Mononuclear cell (primary cell): ENCODE results near the gene FOXL1. TPM values are rescaled to one million over a fixed set of nuclear protein-coding genes. Genes with fewer than 3 reads are reported as not detected.

Experiments used
- H3K27me3 ChIP-seq: 2 replicates; pipeline ENCODE4 v1.6.0; 2011; ENCODE audit warnings: low read length, control low read depth; ENCODE audit not compliant: insufficient read depth
- H3K4me1 ChIP-seq: 2 replicates; pipeline ENCODE4 v1.5.1; 2011; ENCODE audit warnings: mild to moderate bottlenecking, low read length, control low read depth; ENCODE audit not compliant: insufficient read depth
- H3K4me3 ChIP-seq: 2 replicates; pipeline ENCODE4 v1.5.1; 2011; ENCODE audit warnings: mild to moderate bottlenecking, low read length, moderate library complexity
- H3K9me3 ChIP-seq: 2 replicates; pipeline ENCODE4 v1.5.1; 2011; ENCODE audit warnings: low read depth, mild to moderate bottlenecking, control low read depth, low read length
- total RNA-seq: library from RNA; depleted of rRNA; stranded (reverse); fragments of >200 nt; gene quantifications from one replicate; pipeline ENCODE4 v1.2.3, GENCODE V29; 2012

FOXL1 gene
- total RNA-seq, 1 donor: not detected

DNA sequence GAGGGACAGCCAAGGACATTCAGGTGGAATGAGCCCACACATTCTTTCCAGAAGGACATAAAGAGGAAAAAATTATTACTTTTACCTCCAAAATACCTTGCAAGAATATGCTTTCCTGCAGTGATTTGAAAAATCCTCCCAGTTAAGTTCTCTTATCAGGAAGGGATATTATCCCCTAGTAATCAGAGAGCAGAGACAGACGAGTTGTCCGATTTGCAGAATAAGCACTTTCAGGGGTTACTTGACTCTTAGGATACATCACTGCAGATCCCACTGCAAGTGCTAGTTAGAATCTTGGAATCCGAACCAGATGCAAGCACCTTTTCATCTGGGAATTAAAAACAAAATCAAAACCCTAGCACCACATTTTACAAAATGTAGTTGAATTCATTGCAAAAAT is 33.6 kb downstream of the FOXL1 start:
- H3K4me3 ChIP-seq: no peak overlapping the region
- H3K9me3 ChIP-seq: no peaks in the 10 kb centered on the region
- H3K27me3 ChIP-seq: no peaks in the 10 kb centered on the region
- H3K4me1 ChIP-seq: no peaks in the 10 kb centered on the region

DNA sequence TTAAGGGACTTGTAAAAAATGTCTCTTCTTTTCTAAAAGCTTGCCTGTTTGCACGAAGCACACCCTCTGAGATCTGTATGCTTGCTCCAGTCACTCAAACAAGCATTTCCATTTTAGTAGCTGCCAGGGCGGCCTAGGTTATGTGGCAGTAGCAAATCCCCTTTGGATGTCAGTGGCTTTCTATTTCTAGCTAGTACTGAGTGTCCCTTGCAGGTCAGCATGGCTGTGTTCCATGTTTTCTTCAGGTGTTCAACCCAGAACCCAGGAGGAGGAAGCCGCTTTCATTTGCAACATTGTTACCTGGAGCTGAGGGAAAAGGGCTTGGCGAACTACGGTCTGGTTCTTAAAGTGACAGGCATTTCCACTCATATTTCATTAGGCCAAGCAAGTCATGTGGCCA is 36.4 kb downstream of the FOXL1 start:
- Histone ChIP-seq H3K27me3 (no peaks in the 10 kb centered on the region), H3K4me3 (no peak overlapping the region), H3K4me1 (no peaks in the 10 kb centered on the region), H3K9me3 (no peaks in the 10 kb centered on the region)

DNA sequence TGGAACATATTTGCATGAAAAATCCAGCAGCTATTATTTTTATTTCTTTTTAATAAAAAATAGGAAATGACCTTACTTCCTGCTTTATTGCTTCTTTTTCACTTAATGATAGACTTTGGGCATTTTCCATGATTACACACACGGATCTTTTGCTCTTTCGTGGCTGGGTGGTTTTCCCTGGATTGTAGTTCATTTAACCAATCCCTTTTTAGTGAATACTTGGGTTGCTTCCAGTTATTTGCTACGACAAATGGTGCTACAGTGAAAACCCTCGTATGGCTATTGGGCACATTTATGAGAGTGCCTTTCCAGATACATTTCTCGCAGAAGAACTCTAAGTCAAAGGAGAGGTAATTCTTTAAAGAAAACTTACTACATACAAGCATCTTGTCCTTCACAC is 38.6 kb downstream of the FOXL1 start:
- H3K9me3 ChIP-seq: no peaks in the 10 kb centered on the region
- no peaks in the 10 kb centered on the region for H3K27me3 ChIP-seq
- no peak overlapping the region for H3K4me3 ChIP-seq
- H3K4me1 ChIP-seq: no peaks in the 10 kb centered on the region

DNA sequence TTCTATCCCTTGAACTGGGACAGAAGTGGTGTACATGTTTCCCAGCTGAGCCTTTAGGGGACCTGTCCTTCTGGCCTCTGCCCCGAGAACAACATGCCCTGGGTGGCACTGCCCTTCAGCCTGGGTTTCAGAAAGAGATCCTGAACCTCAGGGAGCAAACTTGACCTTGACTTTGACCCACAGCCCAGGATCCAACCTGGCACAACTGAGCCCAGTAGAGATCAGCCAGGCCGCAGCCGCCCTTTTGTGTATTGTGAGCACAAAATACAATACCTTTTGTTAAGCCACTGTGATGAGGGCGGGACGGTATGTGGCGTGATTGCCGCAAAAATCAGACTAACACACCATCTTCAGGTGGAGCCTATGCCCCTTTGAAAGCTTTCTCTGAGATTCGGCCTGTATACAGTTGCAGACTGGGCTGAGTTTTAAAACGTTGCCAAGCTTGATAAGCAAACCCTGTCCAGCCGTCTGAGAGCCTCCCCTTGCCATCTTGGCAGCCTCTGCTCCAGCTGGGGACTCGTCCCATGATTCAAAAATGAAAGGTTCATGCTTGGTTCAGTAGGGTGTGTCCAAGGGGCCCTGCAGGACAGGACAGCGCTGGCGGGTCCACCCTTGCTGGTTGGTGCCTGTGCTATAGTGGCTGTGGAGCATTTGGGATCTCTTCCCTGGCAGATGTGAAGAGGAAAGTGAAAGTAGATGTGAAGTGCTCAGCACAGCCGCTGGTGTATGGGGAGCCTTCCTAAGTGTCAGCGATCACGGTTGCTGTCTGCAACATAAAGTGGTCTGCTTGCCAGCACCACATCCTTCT is 40.3 kb downstream of the FOXL1 start:
- Histone ChIP-seq H3K27me3 (no peaks in the 10 kb centered on the region), H3K9me3 (no peaks in the 10 kb centered on the region), H3K4me3 (no peak overlapping the region), H3K4me1 (no peaks in the 10 kb centered on the region)

DNA sequence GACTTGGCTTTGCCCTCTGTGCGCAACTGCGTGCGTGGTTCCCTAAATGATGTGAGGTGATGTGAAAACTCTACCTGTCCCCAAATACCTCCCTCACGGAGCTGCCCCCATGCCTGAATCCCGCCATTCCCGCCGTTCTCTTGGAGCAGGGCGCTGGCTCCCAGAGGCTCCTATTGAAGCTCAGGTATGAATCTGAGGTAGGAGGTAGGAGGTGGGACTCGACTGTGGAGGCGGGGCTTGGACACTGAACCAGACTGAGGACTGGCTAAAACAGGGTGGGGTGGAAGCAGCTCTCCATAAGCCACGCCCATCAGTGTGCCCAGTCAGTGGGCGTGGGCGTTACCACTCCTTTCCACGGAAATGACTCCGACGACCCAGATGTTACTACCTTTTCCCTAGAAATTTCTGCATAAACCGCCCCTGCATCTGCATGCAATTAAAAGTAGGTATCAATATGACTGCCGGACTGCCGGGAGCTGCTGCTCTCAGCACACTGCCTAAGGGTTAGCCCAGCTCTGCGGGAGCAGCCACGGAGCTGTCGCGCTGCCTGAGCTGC is 41.0 kb downstream of the FOXL1 start:
- Histone ChIP-seq H3K9me3 (no peaks in the 10 kb centered on the region), H3K27me3 (no peaks in the 10 kb centered on the region), H3K4me3 (no peak overlapping the region), H3K4me1 (no peaks in the 10 kb centered on the region)

DNA sequence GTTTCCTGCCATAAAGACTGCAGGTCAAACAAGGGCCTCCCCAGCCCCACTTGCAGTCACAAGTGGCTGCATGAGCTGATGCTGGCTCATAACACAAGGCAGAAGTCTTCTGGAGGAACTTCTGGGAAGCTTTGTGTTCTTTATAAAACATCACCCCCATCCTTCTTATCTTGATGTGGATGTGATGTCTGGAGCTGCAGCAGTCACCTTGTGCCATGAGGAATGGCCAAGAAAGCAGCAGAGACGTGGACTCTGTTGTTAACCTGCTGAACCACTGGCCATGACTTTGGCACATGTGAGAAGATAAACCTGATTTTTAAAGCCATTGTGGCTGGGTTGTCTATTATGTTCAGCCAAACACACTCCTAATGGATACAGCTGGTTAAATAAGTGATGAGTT is 41.8 kb downstream of the FOXL1 start:
- Histone ChIP-seq H3K4me3 (no peak overlapping the region), H3K9me3 (no peaks in the 10 kb centered on the region), H3K27me3 (no peaks in the 10 kb centered on the region), H3K4me1 (no peaks in the 10 kb centered on the region)

DNA sequence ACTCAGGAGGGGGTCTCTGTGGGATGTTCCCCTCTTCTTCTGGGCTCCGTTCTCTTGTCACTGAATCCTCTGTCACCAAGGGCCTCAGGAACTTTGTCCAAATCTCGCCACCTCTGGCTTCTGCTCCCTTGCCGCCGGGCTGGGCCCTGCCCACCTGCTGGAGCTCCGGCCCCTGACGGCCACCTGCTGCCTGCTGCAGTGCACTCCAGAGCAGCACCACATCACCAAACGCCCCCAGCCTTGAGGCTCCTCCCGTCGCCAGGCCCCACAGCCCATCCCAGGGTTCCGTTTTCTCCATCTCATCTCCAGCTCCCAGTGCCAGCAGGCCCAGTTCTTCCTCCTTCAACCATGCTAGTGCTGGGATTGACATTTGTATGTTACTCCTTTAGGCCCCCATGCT is 43.6 kb downstream of the FOXL1 start:
- no peaks in the 10 kb centered on the region for H3K4me1 ChIP-seq
- H3K27me3 ChIP-seq: no peaks in the 10 kb centered on the region
- H3K9me3 ChIP-seq: no peaks in the 10 kb centered on the region
- no peak overlapping the region for H3K4me3 ChIP-seq

DNA sequence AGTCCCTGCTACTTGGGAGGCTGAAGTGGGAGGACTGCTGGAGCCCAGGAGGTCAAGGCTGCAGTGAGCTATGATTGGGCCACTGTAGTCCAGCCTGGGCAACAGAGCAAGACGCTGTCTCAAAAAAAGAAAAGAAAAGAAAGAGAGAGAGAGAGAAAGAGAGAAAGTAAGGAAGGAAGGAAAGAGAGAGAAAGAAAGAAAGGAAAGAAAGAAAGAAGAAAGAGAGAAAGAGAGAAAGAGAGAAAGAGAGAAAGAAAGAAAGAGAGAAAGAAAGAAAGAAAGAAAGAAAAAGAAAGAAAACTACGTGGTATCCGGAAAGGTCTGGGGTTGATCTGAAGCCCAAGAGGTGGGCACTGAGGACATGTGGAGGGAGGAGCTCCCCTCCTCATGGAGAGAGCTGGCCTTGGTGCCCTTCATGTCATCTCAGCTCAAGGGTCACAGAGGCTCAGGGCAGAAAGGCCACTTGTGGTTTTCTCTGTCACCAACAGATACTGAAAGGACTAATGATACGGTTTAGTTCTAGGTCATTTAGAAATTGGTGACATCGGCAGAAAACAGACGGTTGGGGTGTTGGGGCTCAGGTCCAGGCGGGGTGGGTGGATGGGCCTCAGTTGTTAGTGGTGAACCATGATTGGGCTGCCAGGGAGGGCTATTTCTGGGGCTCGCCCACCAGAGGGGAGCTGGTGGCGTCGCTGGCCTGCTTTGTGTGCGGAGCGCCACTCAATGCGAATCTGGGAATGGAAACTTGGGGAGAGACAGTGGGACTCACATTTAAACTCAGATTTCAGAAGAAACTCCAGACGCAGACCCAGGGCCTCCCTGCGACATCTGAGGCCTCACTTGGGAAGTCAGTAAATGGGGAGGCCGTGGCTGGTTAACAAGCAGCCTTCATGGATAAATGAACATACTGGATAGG is 44.6 kb downstream of the FOXL1 start:
- H3K4me1 ChIP-seq: no peaks in the 10 kb centered on the region
- no peaks in the 10 kb centered on the region for H3K9me3 ChIP-seq
- H3K4me3 ChIP-seq: no peak overlapping the region
- H3K27me3 ChIP-seq: no peaks in the 10 kb centered on the region

DNA sequence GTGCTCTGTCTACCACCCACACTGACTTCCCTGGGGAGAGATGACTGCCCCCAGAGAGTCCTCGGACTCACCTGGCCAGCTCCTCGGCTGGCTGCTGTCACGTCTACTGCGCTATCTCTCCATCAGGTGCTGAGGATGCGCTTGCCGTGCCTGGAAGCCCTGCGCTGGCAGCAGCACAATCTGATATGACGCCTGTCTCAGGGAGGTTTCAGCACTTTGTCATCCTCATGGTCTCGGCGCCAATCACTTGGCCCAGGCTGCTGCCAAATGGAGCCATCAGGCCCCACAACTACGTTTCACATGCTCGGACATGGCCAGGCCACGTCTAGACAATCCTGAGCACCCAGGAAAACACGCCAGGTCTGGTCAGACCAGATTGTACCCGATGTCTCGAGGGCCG is 46.7 kb downstream of the FOXL1 start:
- H3K9me3 ChIP-seq: no peaks in the 10 kb centered on the region
- no peaks in the 10 kb centered on the region for H3K4me1 ChIP-seq
- no peak overlapping the region for H3K4me3 ChIP-seq
- no peaks in the 10 kb centered on the region for H3K27me3 ChIP-seq

DNA sequence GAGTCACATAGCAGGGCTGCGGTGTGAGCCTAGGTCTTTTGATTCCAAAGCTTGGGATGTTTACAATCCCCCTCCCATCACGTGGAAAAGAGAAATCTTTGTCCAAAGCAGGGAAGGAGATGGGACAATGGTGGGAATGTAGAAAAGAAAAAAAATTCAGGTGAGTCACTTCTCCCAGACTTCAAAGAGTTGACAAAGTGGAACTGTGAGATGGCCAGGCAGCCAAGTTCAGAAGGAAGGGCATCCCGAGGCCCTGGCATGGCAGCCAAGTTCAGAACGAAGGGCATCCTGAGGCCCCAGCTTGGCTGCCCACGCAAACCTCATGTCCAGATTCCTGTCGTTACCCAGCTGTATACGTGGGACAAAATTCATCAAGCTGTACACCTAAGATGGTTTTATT is 47.5 kb downstream of the FOXL1 start:
- Histone ChIP-seq H3K4me3 (no peak overlapping the region), H3K9me3 (no peaks in the 10 kb centered on the region), H3K27me3 (no peaks in the 10 kb centered on the region), H3K4me1 (no peaks in the 10 kb centered on the region)

DNA sequence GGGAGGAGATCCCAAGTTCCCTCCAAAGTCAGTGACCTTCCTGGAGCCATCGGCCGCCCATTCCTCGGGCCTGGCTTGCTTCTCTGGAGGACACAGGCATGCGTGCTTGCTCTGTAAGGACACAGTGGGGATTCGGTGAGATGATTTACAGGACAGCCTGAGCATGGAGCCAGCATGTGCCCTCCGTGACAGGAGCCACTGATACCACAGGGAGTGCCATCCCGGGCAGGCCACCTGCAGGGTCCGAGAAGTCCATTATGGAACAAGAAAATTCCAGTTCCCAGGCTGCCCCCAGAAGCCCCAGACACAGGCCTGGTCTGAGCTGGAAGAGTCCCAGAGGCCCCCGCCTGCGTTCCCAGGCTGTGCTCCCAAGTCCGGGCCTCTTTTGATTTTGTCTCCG is 47.9 kb downstream of the FOXL1 start:
- no peaks in the 10 kb centered on the region for H3K9me3 ChIP-seq
- H3K27me3 ChIP-seq: no peaks in the 10 kb centered on the region
- H3K4me3 ChIP-seq: no peak overlapping the region
- no peaks in the 10 kb centered on the region for H3K4me1 ChIP-seq

DNA sequence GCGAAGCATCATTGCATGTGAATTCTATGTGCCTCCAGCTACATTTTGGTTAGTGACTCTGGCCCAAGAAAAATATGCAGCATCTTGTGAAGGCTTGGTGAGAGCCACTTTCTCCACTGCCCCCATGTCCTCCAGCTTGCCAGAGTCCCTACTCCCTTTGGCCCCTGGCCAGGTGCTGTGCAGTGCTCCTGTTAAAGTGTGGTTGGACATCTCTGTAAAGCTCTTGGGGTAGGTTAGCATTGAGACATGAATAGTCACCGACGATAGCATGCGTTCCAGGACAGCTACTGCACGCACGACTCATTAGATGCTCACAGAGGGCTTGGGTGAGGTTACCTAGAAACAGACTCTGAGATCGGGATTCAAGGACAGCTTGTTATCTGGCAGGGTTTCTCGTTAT is 48.6 kb downstream of the FOXL1 start:
- no peaks in the 10 kb centered on the region for H3K27me3 ChIP-seq
- H3K9me3 ChIP-seq: no peaks in the 10 kb centered on the region
- no peaks in the 10 kb centered on the region for H3K4me1 ChIP-seq
- no peak overlapping the region for H3K4me3 ChIP-seq

DNA sequence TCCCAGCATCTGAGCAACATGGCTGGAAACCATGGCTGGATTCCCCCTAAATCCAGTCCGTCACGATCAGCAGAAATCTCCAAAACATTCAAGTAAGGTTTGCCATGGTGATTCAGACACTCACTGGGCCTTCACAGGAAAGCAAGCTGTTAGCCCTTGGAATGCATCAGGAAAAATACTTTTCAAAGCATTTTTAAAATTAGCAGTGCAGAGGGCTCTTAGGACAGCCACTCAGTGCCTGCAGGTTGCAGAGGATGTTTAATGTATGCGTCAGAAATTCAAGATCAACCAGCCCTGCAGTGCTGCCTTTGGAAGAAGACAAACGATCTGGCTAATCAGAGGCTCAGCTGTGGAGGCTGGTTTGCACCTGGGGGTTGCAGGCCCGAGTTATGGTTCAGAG is 50.3 kb downstream of the FOXL1 start:
- H3K9me3 ChIP-seq: no peaks in the 10 kb centered on the region
- H3K4me3 ChIP-seq: no peak overlapping the region
- H3K27me3 ChIP-seq: no peaks in the 10 kb centered on the region
- H3K4me1 ChIP-seq: no peaks in the 10 kb centered on the region

DNA sequence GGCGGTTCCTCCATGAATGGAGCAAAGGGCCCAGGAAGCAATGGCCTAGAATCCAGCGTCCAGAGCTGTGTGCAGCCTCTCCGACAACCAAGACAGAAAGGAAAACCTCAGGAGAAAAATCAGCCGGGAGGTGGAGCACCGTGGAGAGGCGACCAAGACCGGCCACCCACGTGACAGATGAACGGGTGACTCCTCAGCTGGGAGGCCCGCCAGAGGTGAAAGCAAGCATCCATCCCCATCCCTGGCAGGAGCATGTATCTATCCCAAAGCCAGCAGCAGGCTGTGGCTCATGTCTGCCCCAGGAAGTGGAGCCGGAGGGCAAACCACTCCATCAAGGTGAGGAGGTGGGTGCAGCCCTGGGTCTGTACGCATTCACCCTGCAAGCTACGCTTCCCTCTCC is 52.1 kb downstream of the FOXL1 start:
- Histone ChIP-seq H3K9me3 (no peaks in the 10 kb centered on the region), H3K4me3 (no peak overlapping the region), H3K27me3 (no peaks in the 10 kb centered on the region), H3K4me1 (no peaks in the 10 kb centered on the region)

DNA sequence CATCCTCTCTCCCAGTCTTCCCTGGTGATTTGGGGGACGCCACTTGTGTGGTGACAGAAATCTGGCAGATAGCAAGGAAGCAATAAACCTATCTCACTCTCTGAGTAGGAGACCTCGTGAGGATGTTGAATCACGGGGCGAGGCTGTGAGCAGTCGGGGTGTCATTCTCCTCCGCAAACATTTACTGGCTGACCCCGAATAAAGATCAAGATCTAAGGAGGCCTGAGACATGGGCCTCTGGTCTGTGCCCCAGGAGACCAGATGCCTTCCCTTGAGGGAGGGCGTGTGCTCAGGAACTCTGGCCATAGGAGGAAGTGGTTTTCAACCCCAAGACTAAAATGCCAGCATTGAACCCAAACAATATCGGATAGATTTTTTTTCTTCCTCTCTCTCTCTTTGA is 53.1 kb downstream of the FOXL1 start:
- Histone ChIP-seq H3K27me3 (no peaks in the 10 kb centered on the region), H3K4me3 (no peak overlapping the region), H3K9me3 (no peaks in the 10 kb centered on the region), H3K4me1 (no peaks in the 10 kb centered on the region)
